ENCODE measurements around the gene SLCO4A1.

SLCO4A1 gene

DNA sequence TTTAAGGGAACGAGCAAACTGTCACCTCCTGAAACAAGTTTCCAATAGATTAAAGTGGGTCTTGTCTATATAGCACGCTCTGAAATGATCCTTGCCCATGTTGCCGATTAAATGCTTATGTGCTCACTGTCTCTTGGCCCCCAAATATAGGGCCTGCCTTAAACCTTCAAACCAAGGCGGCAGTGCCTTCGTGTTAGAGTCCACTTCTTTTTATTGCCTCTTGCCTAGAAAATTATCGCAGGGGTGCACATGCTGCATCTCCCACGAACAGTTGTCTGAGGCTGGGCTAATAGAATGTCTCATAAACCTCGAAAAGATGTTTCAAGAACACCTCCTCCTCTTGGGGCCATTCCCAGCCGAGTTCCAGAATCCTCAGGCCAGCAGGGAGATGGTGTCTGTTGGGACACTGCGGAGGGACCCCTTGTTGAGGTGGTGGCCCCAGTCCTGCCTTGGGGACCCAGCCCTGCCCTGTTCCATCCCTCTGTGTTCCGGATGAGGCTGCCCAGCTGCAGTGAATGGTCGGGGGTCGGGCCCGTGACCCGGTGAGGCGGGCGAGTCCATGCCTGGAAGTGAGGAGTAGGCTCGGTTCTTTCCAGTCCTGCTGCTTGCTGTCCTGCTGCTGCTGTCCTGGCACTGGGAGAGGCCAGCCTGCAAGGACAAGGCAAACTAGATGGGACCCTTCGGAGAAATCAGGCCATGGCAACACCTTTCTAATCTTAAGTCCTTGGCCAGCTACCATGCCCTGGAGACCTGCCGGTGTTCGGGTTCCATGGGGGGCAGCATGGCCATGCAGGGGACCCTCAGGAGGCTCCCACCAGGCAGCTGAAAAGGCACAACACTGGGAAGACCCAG is 34.7 kb upstream of the SLCO4A1 start:
- FAIRE-seq: no peak

DNA sequence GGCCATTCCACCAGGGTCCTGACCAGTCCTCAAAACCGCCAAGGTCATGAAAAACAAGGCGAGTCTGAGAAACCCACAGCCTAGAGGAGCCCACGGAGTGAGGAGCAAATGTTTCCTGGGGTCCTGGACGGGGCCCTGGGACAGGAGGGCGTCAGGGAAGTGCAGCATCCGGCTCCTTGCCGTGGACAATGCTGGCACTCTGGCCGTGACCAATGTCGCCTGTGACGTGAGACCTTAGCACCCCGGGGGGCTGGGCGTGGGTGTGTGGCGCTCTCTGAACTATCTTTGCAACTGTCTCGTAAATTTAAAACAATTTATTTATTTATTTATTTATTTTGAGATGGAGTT is 34.1 kb upstream of the SLCO4A1 start:
- FAIRE-seq: no peak

DNA sequence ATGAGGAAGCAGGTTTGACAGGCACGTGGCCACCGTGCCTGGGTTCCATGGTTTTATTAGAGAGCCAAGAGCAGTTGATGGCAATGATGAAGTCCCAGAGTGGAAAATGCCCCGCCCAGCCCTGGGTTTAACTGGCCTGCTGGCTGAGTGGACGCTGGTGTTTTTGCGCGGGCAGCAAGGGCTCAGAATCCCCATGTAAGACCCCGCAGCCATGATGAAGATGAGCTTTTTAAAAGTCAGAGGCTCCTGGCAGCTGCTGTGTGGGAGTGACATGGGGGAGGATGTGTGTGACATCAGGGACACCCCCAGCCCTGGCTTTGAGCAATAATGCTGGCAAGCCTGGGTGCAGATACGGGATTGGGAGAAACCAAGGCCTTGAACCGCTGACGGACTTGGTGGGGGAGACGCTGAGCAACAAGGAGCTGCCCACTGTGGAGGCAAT is 33.0 kb upstream of the SLCO4A1 start:
- FAIRE-seq: no peak

DNA sequence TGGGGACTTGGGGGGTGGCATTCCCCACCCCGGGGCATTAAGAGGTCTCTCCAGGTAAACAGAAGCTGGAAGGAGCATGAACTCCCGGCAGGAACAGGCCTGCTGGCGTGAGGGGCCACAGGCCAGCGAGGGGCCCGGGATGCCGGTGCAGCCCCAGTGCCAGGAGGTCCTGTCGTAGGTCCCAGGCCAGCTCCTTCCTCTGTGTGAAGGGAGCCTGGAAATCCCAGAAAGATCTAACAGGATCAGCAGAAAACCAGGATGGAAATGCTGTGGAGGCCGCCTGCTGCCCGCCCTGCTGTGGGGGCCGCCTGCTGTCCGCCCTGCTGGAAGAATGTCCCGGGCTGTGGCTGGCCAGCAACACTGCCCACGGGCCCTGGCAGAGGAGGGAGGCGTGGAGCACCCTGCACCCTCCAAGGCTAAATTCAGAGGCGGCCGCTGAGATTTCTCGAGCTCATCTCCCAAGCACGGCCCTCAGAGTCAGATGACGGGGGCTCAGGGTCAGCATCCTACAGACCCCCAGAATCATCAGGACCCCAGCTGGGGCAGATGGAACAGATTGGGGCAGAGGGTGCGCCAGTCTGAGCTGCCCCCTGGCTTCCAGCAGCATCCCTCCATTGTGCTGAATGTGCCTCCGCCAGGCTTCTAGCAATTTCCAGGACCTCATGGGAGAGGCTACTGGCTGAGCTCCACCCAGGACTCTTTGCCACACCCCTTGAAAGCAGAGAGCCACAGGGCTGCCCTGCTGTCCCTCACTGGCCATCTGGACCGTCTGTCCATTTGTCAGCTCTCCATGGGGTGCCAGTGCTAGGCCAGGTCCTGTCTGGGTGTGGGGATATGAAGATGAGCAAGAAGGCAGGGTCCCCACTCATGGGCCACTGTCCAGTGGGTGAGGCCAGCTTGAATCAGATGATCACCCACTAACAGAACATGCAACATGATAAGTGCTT is 32.2 kb upstream of the SLCO4A1 start:
- FAIRE-seq: no peak

DNA sequence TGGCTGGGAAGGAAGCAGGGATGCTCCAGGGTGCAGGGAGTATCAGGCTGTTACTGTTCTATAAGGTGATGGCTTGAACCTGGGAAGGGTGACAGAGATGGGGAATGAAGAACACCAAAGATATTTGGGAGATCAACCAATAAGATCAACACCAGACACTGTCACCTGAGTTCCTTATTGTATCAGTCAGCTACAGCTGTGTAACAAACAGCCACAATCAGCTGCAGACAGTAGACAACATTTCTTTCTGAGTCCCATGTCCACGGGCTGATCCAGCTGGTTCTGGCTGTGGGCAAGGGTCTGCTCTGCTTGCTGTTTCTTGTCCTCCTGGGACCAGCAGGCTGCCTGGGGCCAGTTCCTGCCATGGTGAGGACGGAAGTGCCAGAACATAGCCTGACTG is 31.3 kb upstream of the SLCO4A1 start:
- no peak for FAIRE-seq

DNA sequence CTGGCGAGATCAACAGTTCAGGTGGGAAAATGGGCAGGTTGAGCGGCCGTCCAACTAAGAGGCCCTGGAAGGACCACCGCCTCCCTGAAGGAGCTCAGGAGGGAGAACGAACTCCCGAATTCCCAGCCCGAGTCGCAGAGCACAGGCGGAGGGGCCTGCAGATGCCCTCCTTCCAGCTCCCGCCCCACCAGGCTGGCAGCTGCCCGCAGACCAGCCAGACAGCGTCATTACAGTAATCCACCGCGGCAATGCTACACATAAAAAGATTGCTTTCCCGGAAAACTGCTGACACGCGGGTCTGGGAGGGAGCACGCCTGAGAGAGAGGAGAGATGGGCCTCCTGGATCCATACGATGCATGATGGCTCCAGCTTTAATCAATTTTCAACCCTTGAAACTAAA is 30.5 kb upstream of the SLCO4A1 start:
- no peak for FAIRE-seq

DNA sequence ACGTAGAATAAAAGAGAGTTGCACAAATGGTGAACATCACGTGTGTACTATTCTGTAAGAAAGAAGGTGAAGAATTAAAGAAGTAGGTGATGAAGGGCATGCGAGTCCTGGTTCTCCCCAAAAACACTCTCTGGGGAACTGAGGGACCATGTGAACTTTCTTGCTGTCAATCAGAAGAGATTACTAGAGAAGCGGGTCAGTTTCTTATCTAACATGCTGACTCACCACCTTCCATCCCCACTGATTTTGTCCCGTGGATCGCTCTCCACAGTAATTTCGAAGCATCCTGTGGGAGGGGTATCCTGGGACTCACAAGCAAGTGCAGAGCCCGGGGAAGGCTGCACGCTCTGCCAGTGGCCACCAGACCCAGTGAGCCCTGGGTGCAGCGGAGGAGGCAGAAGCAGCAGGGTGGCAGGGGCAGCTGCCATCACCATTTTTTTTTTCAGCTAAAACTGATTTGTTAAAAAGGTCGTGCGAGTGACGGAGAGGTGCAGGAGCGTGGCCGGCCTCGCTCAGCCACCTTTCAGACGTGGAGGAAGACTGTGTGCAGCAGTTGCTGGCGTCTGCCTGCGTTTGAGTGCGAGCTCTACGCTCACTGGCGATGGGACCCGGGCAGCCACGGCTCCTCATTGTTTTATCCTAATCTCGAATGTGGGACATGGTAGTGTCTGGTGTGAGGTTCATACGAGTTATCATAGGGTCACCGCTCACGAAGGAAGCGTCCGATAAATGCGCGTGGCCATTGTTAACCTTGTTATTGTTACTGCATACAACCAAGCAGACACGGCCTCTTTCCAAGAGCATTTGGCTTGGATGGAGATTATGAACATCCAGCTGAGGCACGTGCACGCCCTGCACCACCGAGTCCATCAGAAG is 28.0 kb upstream of the SLCO4A1 start:
- FAIRE-seq: no peak

DNA sequence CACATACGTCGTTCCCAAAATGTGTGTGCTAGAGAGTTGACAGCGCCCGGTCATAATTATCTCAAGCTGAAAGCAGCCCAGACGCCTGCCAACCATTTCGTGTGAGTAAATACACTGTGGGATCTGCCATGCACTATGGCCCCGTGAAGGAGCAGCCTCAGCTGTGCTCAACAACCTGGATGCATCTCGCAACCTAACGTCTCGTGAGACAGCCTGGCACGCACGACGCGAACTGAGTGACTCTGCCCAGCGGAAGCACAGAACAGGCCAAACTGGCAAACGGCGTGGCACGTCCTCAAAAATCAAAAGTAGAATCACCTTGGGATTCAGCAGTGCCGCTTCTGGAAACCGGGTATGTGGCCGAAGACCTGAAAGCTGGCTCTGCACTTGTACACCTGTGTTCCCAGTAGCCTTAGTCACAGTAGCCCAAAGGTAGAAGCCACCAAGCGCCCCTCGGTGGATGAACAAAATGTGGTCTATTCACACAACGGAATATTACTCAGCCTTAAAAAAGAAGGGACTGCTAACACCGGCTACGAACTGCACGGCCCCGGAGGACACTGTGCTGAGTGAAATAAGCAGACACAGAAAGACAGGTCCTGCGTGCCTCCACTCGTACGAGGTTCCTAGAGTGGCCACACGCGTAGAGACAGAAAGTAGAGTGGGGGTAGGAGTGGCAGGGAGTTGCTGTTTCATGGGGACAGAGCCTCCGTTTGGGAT is 27.2 kb upstream of the SLCO4A1 start:
- no peak for FAIRE-seq

DNA sequence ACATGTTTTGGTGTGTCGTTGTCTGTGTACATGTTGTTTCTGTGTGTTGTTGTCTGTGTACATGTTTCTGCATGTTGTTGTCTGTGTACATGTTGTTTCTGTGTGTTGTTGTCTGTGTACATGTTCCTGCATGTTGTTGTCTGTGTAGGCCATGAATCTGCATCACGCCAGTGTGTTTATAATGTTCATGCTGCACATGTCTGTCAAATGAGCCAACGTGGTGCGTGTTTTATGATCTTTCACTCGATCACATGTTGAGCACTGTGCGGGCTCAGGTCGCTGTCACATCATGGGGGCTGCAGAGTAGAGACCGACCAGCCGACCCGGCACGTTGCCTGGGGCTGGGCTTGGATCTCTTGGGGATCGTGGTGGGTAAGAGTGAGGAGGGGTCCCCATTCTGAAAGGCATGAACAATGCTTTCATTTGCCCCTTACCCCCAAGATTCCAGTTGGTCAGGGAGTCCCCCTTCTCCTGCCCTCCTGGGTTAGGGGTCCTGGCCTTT is 26.5 kb upstream of the SLCO4A1 start:
- FAIRE-seq: no peak

DNA sequence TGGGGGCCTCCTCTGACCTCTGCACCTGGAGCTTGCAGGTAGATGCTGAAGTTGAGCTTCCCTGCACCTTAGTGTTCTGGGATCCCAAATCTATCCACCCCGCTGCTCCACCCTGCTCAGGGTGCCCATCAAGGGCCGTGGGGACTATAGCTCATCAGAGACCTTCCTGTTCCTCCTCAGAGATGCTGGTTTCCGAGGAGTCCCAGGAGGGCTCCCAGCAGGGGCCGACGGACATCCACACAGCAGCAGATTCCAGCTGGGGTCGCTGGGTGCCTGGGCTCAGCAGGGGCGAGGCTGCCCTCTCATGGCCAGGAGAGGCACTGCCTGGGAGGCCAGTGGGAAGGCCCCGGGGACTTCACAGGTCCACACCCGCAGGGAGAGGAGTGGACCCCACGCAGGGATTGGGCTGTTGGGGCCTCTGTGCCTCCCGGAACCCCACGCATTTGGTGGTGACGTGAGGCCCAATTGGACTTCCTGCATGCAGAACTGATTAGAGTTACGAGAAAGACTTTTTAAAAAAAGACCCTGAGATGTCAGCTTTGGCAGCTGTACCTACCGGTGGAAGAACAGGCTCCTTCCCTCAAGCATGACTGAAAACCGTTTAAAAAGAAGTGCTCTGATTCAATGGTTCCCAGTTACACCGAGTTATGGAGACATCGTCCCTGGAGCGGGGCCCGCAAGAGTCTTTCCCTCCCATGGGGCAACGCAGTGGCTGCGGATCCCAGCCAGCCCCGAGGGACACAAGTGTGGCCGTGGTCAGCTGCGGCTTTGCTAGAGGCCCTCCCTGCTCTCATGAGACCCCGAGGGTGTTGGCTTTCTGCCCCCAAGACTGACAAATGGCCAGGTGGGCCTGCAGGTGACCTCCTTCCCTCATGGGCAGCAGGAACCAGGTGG is 25.3 kb upstream of the SLCO4A1 start:
- FAIRE-seq: no peak

DNA sequence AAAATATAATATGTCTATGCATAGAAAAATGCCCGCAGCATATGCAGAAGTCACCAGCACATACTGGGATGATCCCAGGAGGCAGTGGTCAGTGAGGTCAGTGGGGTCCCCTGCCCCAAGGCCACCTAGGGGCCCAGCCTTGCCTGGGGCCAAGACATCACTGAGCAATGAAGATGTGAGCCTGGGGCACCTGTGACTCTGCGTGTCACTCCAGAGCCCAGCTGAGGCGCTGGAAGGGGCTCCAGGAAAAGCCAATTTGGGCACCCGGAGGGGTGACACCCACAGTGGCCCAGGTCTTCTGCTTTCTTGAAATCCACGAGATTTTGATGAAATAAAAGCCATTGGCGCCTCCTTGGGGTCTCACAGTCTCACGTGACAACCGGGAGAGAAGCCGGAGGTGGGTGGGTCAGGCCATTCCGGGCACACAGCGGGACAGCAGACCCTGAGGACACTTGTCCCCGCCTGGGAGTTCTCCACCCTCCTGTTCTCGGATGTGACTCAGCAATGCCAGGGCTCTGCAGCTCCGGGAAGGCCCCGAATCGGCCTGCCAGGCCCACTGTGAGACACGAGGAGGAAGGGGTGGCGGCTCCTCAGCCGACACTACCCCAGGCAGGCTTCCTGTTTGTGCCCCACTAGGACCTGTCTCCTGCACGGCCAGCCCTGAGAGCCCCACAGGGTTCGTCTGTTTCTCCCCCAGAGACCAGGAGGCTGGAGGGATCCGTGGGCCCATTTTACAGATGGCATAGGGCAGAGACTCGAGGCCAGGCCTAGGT is 24.4 kb upstream of the SLCO4A1 start:
- no peak for FAIRE-seq

DNA sequence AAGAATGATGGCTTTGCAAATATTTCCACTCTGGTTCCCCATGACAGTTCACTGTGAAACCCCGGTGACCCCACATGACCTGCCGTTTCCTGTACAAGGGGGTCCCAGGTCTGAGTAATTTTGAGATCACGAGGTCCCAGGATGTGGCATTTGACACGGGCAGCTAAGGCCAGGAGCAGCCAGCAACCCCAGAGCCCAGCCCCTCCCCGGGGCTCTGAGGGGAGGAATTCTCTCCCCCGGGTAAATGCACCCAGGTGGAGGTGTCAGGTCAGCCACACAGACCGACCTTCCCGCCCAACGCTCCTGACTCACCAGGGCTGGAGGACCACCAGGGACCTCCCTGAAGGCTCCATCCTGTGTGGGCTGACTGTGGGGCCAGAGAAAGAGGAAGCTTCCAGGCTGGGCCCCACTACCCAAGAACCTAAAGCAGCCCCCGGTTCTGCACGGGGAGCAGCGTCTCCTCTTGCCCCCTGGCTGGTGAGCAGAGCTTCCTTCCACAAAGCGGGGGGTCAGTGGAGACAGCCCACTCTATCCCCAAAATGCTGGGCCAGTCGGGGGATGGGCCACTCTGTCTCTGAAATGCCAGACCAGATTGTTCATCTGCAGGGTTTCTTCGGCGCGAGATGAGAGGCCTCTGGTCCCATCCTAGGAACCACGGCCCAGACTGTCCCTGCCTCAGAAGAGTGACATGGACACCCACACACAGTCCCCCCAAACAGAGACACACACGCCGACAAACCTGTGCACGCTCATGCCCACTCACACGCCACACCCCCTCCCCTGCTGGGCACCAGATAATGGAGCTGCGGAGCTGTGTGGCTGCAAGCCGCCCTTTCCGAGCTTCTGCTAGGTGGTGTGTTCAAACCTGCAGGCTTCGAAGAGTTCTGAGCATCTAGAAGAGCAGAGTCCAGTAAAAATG is 23.4 kb upstream of the SLCO4A1 start:
- FAIRE-seq: no peak

DNA sequence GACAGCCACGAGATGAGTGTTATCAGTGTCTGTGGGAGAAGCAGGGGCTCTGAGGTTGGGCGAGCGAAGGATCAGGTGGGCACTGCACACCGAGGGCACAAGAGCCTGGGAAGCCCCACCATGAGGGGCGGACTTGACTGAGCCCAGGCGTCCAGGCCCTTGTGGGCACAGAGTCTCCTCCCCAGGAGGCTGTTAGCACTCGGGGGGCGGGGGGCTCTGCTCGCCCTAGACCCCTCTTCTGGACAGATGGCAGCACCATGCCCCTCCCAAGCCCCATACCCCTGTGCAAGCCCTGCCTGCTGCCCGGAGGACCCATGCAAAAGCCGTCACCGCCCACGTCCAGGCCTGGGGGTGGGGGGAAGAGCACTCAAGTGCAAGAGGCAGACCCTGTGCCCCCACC is 21.7 kb upstream of the SLCO4A1 start:
- no peak for FAIRE-seq

DNA sequence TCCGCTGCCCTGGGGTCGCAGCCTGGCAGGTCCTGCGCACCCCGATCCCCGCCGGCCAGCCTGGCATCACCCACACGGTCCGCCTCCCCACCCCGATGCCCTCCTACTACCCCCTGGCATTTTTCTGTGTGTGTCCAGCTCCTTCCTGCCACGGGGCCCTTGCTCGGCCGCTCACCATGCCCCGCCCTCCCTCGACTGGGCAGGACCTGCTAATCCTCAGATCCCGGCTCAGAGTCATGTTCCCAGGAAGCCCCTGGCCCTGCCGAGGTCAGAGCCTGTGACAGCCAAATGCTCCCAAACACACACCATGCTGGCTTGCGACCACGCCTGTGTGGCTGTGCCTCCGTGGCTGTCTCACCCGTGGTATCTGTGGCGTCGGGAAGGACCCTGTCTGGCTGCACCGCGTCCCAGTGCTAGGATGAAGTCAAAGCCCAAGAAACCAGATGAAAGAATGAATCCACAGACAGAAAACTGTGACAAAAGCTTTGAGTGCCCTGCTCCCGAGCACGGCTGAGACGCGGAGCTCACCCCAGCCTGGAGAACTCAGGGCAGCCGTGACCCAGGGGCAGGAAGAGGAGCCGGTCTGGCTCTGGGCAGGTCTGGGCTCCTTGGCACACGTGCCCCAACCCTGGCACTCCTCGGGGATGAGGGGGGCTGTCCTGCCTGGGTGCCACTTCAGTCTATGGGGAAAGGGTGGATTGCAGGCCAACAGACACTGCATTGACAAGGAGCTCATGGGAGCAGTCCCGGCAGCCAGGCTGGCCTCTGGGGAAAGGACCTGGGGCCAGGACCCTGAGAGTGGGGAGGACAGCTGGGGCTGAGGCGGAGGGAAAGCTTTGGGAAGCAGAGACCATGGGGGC is 20.8 kb upstream of the SLCO4A1 start:
- FAIRE-seq: no peak

DNA sequence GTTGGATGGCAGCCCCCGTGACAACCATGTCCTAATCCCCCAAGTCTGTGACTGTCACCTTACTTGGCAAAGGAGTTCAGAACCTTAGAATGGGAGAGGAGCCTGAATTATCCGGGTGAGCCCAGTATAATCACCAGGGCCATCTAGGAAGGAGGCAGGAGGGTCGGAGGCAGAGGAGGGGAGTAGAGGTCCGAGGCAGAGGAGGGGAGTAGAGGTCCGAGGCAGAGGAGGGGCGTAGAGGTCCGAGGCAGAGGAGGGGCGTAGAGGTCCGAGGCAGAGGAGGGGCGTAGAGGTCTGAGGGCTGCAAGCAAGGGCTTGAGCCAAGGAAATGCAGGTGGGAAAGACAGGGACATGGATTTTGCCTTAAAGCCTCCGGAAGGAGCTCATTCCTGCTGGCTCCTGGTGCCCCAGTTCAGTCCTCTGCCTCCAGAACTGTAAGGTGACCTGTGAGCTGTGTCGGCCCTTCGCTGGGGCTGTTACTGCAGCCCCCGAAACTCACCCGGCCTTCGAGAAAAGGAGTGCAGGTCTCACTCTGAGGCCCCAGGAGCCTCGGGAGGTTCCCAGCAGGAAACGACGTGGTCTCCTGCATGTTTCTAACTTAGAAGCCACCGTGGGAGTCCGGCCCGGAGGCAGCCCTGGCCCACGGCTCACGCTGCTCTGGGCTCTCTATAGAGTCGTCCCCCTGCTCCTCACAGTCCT is 20.0 kb upstream of the SLCO4A1 start:
- FAIRE-seq: no peak

DNA sequence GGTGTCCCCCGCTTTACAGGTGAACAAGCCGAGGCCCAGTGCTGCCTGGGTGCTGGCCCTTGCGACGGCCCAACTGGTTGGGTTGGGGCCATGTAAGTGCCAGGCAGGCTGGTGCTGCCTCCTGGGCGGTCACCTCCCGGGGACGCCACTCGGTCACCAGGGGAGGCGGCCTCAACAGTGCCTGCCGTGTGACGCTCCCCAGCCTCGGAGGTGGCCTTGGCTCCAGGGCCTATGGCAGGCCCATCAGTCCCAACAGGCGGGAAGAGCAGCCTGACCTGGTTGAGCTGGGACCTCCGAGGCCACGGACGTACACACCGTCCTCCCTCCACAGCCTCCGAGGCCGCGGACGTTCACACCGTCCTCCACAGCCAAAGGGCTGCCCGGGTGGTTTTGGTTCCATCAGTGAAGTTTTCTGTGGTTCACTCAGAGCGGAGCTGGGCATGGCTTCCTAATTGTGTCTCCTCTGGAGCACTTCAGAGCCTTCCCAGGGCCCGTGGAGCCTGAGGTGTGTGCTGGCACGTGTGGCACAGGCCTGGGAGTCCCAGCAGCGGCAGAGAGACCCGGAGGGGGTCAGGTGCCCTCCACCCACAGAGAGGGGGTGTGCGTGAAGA is 19.3 kb upstream of the SLCO4A1 start:
- FAIRE-seq: no peak

Data from endometrium (tissue), 2 donors.